Glutamatergic neuron (in vitro differentiated cells): ENCODE data around the gene SRRM3. TPM values are rescaled to one million over a fixed set of nuclear protein-coding genes. Genes with fewer than 3 reads are reported as not detected.
A peak's percentile ranks its signal among the peaks of the same experiment; 100 is the strongest.
"Not testable (repeated sequence)": the region's sequence is repeated elsewhere in the genome, so short reads cannot be mapped to it uniquely, and the experiment has no call there.

ENCODE experiments used
- DNase-seq: peaks from one replicate; pipeline ENCODE4 v3.0.0; 2022
- H3K27ac Mint-ChIP-seq: one replicate; pipeline ENCODE4 v1.8.0; 2020; ENCODE audit warnings: mild to moderate bottlenecking, mixed read lengths, inconsistent platforms; ENCODE audit not compliant: unreplicated experiment
- H3K27me3 Mint-ChIP-seq: one replicate; pipeline ENCODE4 v1.8.0; 2020; ENCODE audit warnings: mild to moderate bottlenecking, moderate library complexity, mixed read lengths, inconsistent platforms; ENCODE audit not compliant: unreplicated experiment
- H3K36me3 Mint-ChIP-seq: one replicate; pipeline ENCODE4 v1.8.0; 2020; ENCODE audit warnings: mild to moderate bottlenecking, mixed read lengths, inconsistent platforms; ENCODE audit not compliant: unreplicated experiment
- H3K4me1 Mint-ChIP-seq: one replicate; pipeline ENCODE4 v1.8.0; 2020; ENCODE audit warnings: mild to moderate bottlenecking, low read depth, mixed read lengths, inconsistent platforms; ENCODE audit not compliant: unreplicated experiment
- H3K4me3 Mint-ChIP-seq: one replicate; pipeline ENCODE4 v1.8.0; 2020; ENCODE audit warnings: mild to moderate bottlenecking, mixed read lengths, inconsistent platforms; ENCODE audit not compliant: unreplicated experiment
- H3K9me3 Mint-ChIP-seq: one replicate; pipeline ENCODE4 v1.8.0; 2020; ENCODE audit warnings: mild to moderate bottlenecking, moderate library complexity, mixed read lengths, inconsistent platforms; ENCODE audit not compliant: unreplicated experiment
- CTCF ChIP-seq: fragments of 200-600 bp; sonication (generic); IDR thresholded peaks from one replicate; pipeline ENCODE4 v1.5.0; 2021; ENCODE audit not compliant: partially characterized antibody, unreplicated experiment
- total RNA-seq: library from RNA; stranded (reverse); fragmentation: NEBNext Ultra II Directional; extraction: Animal tissue kit (Norgen Biotek cat#: 25700); gene quantifications from one replicate; pipeline ENCODE4 v1.2.1, GENCODE V29; 2021; ENCODE audit not compliant: unreplicated experiment

SRRM3 gene
- total RNA-seq, 1 donor from 2014 or later: 154 TPM

DNA sequence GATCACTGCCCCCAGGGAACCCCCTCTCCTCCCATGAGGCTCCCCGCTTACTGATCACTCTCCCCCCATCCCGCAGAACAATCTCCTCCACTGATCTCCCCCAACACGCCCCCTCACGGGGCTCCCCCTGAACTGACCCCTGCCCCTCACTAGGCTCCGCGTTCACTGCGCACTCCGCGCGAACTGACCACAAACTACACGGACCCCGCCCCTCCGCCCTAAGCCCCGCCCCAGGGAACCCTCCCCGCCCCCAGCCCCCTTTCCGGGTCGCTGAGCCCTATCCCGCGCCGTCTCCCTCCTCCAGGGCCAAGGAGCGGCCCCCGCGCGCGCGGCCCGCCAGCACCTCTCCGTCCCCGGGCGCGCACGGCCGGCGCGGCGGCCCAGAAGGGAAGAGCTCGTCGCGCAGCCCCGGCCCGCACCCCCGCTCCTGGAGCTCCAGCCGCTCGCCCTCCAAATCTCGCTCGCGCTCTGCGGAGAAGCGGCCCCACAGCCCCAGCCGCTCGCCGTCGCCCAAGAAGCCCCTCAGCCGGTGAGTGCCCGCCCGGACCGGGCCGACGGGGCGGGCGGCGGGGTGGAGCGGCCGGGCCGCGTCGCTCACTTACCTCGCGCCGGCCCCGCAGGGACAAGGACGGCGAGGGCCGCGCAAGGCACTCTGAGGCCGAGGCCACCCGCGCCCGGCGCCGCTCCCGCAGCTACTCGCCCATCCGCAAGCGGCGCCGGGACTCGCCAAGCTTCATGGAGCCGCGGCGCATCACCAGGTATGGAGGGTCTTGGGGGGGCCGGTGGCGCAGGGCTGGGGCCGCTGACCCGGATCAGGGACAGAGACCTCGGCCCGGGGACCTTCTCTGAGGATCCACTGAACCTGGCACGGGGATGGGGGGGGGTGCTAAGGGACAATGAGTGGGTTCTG, 80.9 kb downstream of the SRRM3 start:
- Mint-ChIP-seq H3K27me3 (peaks cover 36% of the 10 kb centered on the region), H3K4me1 (peaks cover 12% of the 10 kb centered on the region), H3K27ac (peak overlapping the region; percentile 22), H3K4me3 (peak overlapping the region; percentile 84), H3K9me3 (peaks cover 28% of the 10 kb centered on the region), H3K36me3 (no peaks in the 10 kb centered on the region)
- DNase-seq: peak; percentile 68
- no peak for TF ChIP-seq CTCF

- H3K27ac Mint-ChIP-seq: no peak overlapping the region
- H3K4me1 Mint-ChIP-seq: peaks cover 12% of the 10 kb centered on the region
- no peak for TF ChIP-seq CTCF
- H3K36me3 Mint-ChIP-seq: no peaks in the 10 kb centered on the region
- H3K9me3 Mint-ChIP-seq: peaks cover 31% of the 10 kb centered on the region
- H3K27me3 Mint-ChIP-seq: peaks cover 34% of the 10 kb centered on the region
- peak overlapping the region; percentile 81 for H3K4me3 Mint-ChIP-seq
- DNase-seq: no peak
Measured at GRCh38 chr7:76283254-76284159, 81.8 kb downstream of the SRRM3 start.

GRCh38 chr7:76285604-76286374, 84.1 kb downstream of the SRRM3 start:
- Mint-ChIP-seq H3K27ac (no peak overlapping the region), H3K27me3 (peaks cover 30% of the 10 kb centered on the region), H3K9me3 (peaks cover 27% of the 10 kb centered on the region), H3K4me3 (no peak overlapping the region), H3K4me1 (peaks cover 14% of the 10 kb centered on the region), H3K36me3 (no peaks in the 10 kb centered on the region)
- DNase-seq: no peak
- TF ChIP-seq CTCF: no peak

GRCh38 chr7:76286842-76287403, 85.2 kb downstream of the SRRM3 start:
- no peak overlapping the region for H3K27ac Mint-ChIP-seq
- TF ChIP-seq CTCF: no peak
- peaks cover 28% of the 10 kb centered on the region for H3K27me3 Mint-ChIP-seq
- H3K4me3 Mint-ChIP-seq: no peak overlapping the region
- H3K9me3 Mint-ChIP-seq: peaks cover 24% of the 10 kb centered on the region
- H3K36me3 Mint-ChIP-seq: no peaks in the 10 kb centered on the region
- no peak for DNase-seq
- peaks cover 14% of the 10 kb centered on the region for H3K4me1 Mint-ChIP-seq

GRCh38 chr7:76290847-76291350, 89.2 kb downstream of the SRRM3 start:
- not testable (repeated sequence) for H3K27ac Mint-ChIP-seq, H3K36me3 Mint-ChIP-seq, DNase-seq, H3K4me3 Mint-ChIP-seq
- Mint-ChIP-seq H3K4me1 (peaks cover 23% of the 10 kb centered on the region), H3K9me3 (peaks cover 22% of the 10 kb centered on the region), H3K27me3 (peaks cover 15% of the 10 kb centered on the region)
